A673 (cell line): ENCODE measurements around the gene SLC44A1. TPM values are rescaled to one million over a fixed set of nuclear protein-coding genes. Genes with fewer than 3 reads are reported as not detected.

Source experiments
- BruUV-seq: library from RNA; stranded (reverse); fragments of 400-500 nt; replicated peaks from 2 replicates; lab custom pipeline; 2021; lab: Mats Ljungman, UMichigan
- CTCF ChIA-PET: fragments of 300-600 bp; sonication (Branson Sonifier 250); formaldehyde crosslinking; loops from one replicate; lab custom pipeline; 2022; ENCODE audit warnings: antibody characterized with exemption; lab: Charles Lee
- POLR2A ChIA-PET: fragments of 300-600 bp; sonication (Branson Sonifier 250); formaldehyde crosslinking; loops from one replicate; lab custom pipeline; 2022; ENCODE audit warnings: antibody characterized with exemption; ENCODE audit not compliant: low non-redundant PET; lab: Charles Lee
- DNase-seq: peaks from one replicate; pipeline ENCODE4 v3.0.0-alpha.2; 2015; ENCODE audit warnings: low spot score
- H3K27ac ChIP-seq: fragments of 200-600 bp; sonication (generic); 2 replicates; pipeline ENCODE4 v1.5.1; 2016; ENCODE audit warnings: mixed run types, low read depth, mild to moderate bottlenecking, mixed read lengths, antibody characterized with exemption, low read length; ENCODE audit not compliant: poor library complexity, severe bottlenecking
- H3K27me3 ChIP-seq: fragments of 200-600 bp; sonication (generic); replicated peaks from 2 replicates; pipeline ENCODE4 v1.6.1; 2017; ENCODE audit warnings: mixed run types, low read depth, mild to moderate bottlenecking, mixed read lengths, antibody characterized with exemption, low read length; ENCODE audit not compliant: insufficient read depth, poor library complexity
- H3K36me3 ChIP-seq: fragments of 200-600 bp; sonication (generic); 2 replicates; pipeline ENCODE4 v1.6.1; 2016; ENCODE audit warnings: mixed run types, mild to moderate bottlenecking, mixed read lengths, antibody characterized with exemption, low read length; ENCODE audit not compliant: insufficient read depth, poor library complexity, severe bottlenecking
- H3K4me1 ChIP-seq: fragments of 200-600 bp; sonication (generic); 2 replicates; pipeline ENCODE4 v1.6.1; 2017; ENCODE audit warnings: mixed run types, mild to moderate bottlenecking, mixed read lengths, antibody characterized with exemption, low read length; ENCODE audit not compliant: insufficient read depth, poor library complexity, severe bottlenecking
- H3K4me3 ChIP-seq: fragments of 200-600 bp; sonication (generic); 2 replicates; pipeline ENCODE4 v1.5.1; 2016; ENCODE audit warnings: low read depth, mixed run types, mild to moderate bottlenecking, mixed read lengths, low read length; ENCODE audit not compliant: poor library complexity, severe bottlenecking
- H3K9me3 ChIP-seq: fragments of 200-600 bp; sonication (generic); 2 replicates; pipeline ENCODE4 v1.6.1; 2016; ENCODE audit warnings: mixed run types, low read depth, mild to moderate bottlenecking, mixed read lengths, antibody characterized with exemption, low read length; ENCODE audit not compliant: poor library complexity, severe bottlenecking
- EZH2 ChIP-seq: fragments of 200-600 bp; sonication (generic); IDR thresholded peaks from 2 replicates; pipeline ENCODE4 v1.6.1; 2017; ENCODE audit warnings: borderline replicate concordance, low read depth, mild to moderate bottlenecking, mixed read lengths, antibody characterized with exemption, low read length; ENCODE audit not compliant: poor library complexity, severe bottlenecking
- intact Hi-C: fragments of 100-400 bp; cut with micrococcal nuclease; formaldehyde crosslinking; loops from one replicate; pipeline ENCODE4 v1.10.0; 2022; ENCODE audit not compliant: unreplicated experiment
- total RNA-seq: library from RNA; stranded (reverse); gene quantifications from 2 replicates; pipeline ENCODE4 v1.2.3, GENCODE V29; 2021
- TF ChIP-seq, protein P1 (sequence below): fragments of 300-800, 200-600 bp; sonication (generic); conservative IDR thresholded peaks from 2 replicates; pipeline ENCODE4 v1.5.1; 2017; ENCODE audit warnings: low read depth, mild to moderate bottlenecking, antibody characterized with exemption, low read length, moderate library complexity, mixed read lengths

The SLC44A1 gene
- total RNA-seq, 1 experiment from 2014 or later: 11.9 TPM

DNA sequence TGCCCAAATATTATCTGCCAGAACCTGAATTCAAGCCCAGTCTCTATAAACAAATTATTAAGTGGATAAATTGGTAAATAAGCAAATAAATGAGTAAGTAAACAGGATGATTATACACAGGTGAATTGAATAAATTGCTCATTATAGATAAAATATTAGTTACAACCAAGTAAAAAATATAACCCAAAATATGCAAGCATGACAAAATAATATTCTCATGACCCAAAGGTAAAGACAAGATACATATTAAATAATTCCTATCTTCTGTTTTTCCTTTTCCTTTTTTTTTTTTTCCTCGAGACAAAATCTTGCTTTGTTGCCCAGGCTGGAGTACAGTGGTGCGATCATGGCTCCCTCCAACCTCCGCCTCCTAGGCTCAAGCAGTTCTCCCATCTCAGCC lies 182.2 kb downstream of the SLC44A1 start:
- Histone ChIP-seq H3K4me1 (no peaks in the 10 kb centered on the region), H3K9me3 (no peaks in the 10 kb centered on the region), H3K27me3 (no peaks in the 10 kb centered on the region), H3K4me3 (no peak overlapping the region), H3K36me3 (no peaks in the 10 kb centered on the region), H3K27ac (no peak overlapping the region)
- no peak for TF ChIP-seq EZH2
- TF ChIP-seq, protein P1, sequence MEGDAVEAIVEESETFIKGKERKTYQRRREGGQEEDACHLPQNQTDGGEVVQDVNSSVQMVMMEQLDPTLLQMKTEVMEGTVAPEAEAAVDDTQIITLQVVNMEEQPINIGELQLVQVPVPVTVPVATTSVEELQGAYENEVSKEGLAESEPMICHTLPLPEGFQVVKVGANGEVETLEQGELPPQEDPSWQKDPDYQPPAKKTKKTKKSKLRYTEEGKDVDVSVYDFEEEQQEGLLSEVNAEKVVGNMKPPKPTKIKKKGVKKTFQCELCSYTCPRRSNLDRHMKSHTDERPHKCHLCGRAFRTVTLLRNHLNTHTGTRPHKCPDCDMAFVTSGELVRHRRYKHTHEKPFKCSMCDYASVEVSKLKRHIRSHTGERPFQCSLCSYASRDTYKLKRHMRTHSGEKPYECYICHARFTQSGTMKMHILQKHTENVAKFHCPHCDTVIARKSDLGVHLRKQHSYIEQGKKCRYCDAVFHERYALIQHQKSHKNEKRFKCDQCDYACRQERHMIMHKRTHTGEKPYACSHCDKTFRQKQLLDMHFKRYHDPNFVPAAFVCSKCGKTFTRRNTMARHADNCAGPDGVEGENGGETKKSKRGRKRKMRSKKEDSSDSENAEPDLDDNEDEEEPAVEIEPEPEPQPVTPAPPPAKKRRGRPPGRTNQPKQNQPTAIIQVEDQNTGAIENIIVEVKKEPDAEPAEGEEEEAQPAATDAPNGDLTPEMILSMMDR: no peak
- BruUV-seq: no TSS peak
- CTCF ChIA-PET: no interaction called here
- POLR2A ChIA-PET: no interaction called here
- no peak for DNase-seq
- intact Hi-C loops: loop anchor here (5.0 to 10.0 kb wide), 3 partner anchors 118 to 296 kb away; partner anchors contain the start of gene TMEM38B

DNA sequence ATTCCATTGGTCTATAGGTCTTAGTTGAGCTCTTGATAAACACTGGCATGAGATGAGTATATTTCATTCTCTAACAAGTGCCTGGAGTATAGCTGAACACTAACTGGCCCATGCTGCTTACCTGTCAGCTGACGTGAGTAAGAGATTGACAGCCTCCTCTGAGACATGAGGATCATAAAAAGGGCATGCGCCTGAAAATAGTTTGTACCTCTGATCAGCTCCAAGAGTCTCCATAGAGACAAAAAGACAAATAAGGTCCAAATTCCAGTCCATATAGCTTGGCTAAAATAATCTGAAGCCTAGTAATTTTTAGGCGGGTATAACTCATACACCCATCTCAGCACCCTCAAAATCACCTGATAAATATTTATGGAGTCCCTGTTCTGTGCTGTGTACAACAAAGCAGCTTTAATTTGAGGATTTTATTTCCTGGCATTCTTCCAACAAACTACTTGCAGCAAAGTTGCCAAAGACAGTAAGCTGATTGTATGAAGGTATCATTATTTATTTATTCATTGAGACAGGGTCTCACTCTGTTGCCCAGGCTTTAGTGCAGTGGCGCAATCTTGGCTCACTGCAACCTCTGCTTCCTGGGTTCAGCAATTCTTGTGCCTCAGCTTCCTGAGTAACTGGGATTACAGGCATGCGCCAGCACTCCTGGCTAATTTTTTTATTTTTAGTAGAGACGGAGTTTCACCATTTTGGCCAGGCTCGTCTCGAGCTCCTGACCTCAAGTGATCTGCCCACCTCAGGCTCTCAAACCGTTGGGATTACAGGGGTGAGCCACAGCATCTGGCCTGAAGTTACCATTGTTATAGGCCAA lies 187.2 kb downstream of the SLC44A1 start:
- Histone ChIP-seq H3K4me1 (no peaks in the 10 kb centered on the region), H3K36me3 (no peaks in the 10 kb centered on the region), H3K27ac (no peak overlapping the region), H3K9me3 (no peaks in the 10 kb centered on the region), H3K4me3 (no peak overlapping the region), H3K27me3 (no peaks in the 10 kb centered on the region)
- intact Hi-C loops: no loop called here
- POLR2A ChIA-PET: no interaction called here
- CTCF ChIA-PET: no interaction called here
- no peak for DNase-seq
- TF ChIP-seq, protein P1: no peak
- no peak for TF ChIP-seq EZH2
- no TSS peak for BruUV-seq

- no peaks in the 10 kb centered on the region for H3K9me3 ChIP-seq
- intact Hi-C loops: no loop called here
- H3K27ac ChIP-seq: no peak overlapping the region
- no peaks in the 10 kb centered on the region for H3K27me3 ChIP-seq
- TF ChIP-seq EZH2: no peak
- TF ChIP-seq, protein P1: no peak
- no TSS peak for BruUV-seq
- POLR2A ChIA-PET: no interaction called here
- no peak overlapping the region for H3K4me3 ChIP-seq
- CTCF ChIA-PET: no interaction called here
- DNase-seq: no peak
- no peaks in the 10 kb centered on the region for H3K36me3 ChIP-seq
- H3K4me1 ChIP-seq: no peaks in the 10 kb centered on the region
Observed at GRCh38 chr9:105432247-105432842, 187.9 kb downstream of the SLC44A1 start.
